Spleen (tissue), 7 donors: Measurements from ENCODE around the gene LMOD2.

Experiments
- CTCF ChIP-seq, 11 experiments: fragments of 200-600 bp in 7 of 11; fragments of 450-650 bp in 4 of 11; sonication (generic) in 4 of 11; IDR thresholded peaks in 8 of 11; conservative IDR thresholded peaks in 3 of 11; 1 replicate in 7 of 11; 2 replicates in 4 of 11; pipeline versions ENCODE4 v1.4.0 to v1.8.0; 2016 to 2021; ENCODE audit warnings: antibody characterized with exemption in 11 of 11, inconsistent platforms in 4 of 11, mild to moderate bottlenecking in 1 of 11
- POLR2AphosphoS5 ChIP-seq, 3 donors: sonication (generic); formaldehyde crosslinking; IDR thresholded peaks; one replicate each; pipeline ENCODE4 v1.5.1; 2017; ENCODE audit warnings: antibody characterized with exemption in 3 of 3
- donor health status: DM: no; HTN: no; CAD: no; lungs with moderate emphysema.
- donor health status: DM: no; HTN: no; CAD: no.
- donor health status: DM: no; HTN: no; CAD: no.

DNA sequence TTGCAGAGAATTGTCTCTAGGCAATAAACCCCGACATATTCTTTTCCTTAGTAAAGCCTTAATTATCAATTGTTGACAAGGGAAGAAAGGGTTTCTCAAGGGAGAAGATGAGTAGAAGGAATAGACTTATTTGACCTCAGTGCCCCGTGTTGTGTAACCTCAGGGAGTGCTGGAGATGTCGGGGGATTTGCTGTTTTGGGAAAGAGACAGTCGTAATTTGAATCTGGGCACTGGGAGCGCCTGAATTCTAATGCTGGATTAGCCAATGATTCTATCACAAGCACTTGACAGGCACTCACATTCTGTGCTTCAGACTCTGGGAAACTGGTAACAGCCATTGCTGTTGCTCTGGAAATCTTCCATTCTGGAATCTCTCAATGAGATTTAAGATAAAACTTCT, 13.8 kb upstream of the LMOD2 start:
- no peak for TF ChIP-seq CTCF (IDR thresholded peaks at IDR 0.05 in 8 of 11, conservative IDR thresholded peaks at IDR 0.05 in 3 of 11)
- no peak for TF ChIP-seq POLR2AphosphoS5 (IDR thresholded peaks at IDR 0.05)
